HUES48 (cell line): Measurements from ENCODE around the gene CACNG4.

Source experiments
- H3K27ac ChIP-seq: one replicate; pipeline ENCODE4 v1.7.0; 2013; ENCODE audit warnings: low read depth, low read length, inconsistent platforms
- H3K27me3 ChIP-seq: 2 replicates; pipeline ENCODE4 v1.6.1; 2013; ENCODE audit warnings: mild to moderate bottlenecking, low read length; ENCODE audit not compliant: control insufficient read depth, insufficient read depth
- H3K36me3 ChIP-seq: 2 replicates; pipeline ENCODE4 v1.6.1; 2013; ENCODE audit warnings: low read length; ENCODE audit not compliant: control insufficient read depth, insufficient read depth
- H3K4me1 ChIP-seq: 2 replicates; pipeline ENCODE4 v1.6.1; 2013; ENCODE audit warnings: mild to moderate bottlenecking, low read length; ENCODE audit not compliant: control insufficient read depth, insufficient read depth
- H3K4me3 ChIP-seq: 2 replicates; pipeline ENCODE4 v1.5.1; 2013; ENCODE audit warnings: mild to moderate bottlenecking, low read depth, low read length
- H3K9ac ChIP-seq: 2 replicates; pipeline ENCODE4 v1.6.1; 2013; ENCODE audit warnings: mild to moderate bottlenecking, low read depth, low read length, moderate library complexity
- H3K9me3 ChIP-seq: 2 replicates; pipeline ENCODE4 v1.6.1; 2013; ENCODE audit warnings: low read length; ENCODE audit not compliant: control insufficient read depth, insufficient read depth

Gene CACNG4

DNA sequence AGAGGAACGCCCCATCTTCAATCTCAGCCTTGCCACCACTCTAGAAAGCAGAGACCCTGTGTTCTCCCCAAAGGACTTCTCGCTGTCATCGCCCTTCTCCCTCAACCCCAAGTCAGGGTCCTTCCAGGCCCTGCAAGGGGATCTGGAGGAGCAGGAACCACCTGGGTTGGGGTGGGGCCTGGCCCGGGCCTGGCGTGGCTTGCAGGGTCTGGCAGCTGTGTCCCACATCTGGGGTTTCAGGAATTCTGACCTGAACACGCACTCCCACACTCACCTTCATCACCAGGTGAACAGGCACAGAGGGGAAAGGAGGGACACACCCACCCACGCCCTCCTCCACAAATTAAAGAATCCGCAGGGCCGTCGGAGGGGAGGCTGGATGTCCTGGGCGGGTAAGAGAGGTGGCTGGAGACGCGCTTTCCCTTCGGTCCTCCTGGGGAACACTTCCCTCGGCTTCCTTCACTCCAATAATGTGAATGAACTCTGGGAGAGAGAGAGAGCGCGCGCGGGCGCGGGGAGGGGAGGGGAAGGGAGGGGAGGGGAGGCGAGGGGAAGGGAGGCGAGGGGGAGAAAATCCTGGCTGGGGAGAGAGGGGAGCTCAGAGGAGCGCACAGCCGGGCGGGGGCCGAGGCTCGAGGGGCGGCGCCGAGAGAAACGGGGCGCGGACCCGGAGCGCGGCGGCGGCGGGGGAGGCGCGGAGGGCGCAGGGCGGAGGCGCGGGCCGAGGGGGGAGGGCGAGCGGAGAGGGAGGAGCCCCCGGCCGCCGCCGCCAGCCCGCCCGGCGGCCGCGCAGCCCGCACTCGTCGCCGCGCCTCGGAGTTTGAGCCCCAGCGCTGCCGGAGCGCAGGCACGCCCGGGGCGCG is at the start of gene CACNG4:
CACNG4 (plus strand) TSS at position 799 of the 863 bp plus-strand sequence. CDS start 205 bp downstream, outside the sequence.
- peak within 1 kb of the TSS; percentile 75 for H3K4me3 ChIP-seq
- peaks cover 57% of the 10 kb centered on the region for H3K27me3 ChIP-seq
- H3K27ac ChIP-seq, result no peak within 1 kb of the TSS
- H3K4me1 ChIP-seq, result peaks cover 13% of the 10 kb centered on the region
- no peak within 1 kb of the TSS for H3K9ac ChIP-seq
- no peaks in the 10 kb centered on the region for H3K9me3 ChIP-seq
- H3K36me3 ChIP-seq, result no peaks in the 10 kb centered on the region

DNA sequence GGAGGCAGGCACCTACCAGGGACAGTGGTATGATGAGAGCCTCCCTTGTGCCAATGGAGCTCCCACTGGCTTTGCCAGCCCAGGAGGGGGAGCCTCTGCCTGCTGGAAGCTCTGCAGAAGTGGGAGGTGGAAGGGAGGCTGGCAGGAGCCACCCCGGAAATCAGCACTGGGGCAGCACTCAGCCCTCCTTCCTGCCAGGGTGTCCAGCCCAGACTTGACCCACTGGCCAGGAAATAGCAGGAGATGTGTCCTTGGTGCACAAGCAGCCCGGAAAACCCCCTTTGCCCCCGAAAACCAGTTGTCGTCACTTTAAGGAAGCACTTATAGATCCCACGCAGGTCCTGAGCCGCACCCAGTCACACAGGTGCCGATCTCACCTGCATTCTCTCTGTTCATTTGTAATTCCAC is 49.3 kb upstream of the CACNG4 start:
- no peaks in the 10 kb centered on the region for H3K9me3 ChIP-seq
- H3K27ac ChIP-seq, result no peak overlapping the region
- no peaks in the 10 kb centered on the region for H3K36me3 ChIP-seq
- H3K4me3 ChIP-seq, result no peak overlapping the region
- H3K27me3 ChIP-seq, result no peaks in the 10 kb centered on the region
- H3K9ac ChIP-seq, result no peak overlapping the region
- H3K4me1 ChIP-seq, result no peaks in the 10 kb centered on the region

DNA sequence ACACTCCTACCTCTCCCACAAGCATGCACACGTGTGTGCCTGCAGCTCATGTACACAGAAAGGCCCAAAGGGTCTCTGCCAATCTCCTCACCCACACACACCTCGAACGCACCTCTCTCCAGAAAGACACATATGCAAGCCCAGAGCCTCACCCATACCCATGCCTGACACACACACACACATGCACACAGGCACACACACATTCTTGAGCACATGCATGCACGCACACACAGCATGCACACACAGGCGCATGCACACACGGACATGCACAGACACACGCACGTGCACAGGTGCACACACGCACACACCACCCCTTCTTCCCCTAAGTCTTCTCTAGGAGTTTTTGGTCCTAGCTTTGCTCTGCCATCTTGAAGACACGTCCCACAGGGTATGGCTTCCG is 48.7 kb upstream of the CACNG4 start:
- Histone ChIP-seq H3K27me3 (no peaks in the 10 kb centered on the region), H3K36me3 (no peaks in the 10 kb centered on the region), H3K27ac (no peak overlapping the region), H3K9ac (no peak overlapping the region), H3K4me3 (no peak overlapping the region), H3K9me3 (no peaks in the 10 kb centered on the region), H3K4me1 (no peaks in the 10 kb centered on the region)

DNA sequence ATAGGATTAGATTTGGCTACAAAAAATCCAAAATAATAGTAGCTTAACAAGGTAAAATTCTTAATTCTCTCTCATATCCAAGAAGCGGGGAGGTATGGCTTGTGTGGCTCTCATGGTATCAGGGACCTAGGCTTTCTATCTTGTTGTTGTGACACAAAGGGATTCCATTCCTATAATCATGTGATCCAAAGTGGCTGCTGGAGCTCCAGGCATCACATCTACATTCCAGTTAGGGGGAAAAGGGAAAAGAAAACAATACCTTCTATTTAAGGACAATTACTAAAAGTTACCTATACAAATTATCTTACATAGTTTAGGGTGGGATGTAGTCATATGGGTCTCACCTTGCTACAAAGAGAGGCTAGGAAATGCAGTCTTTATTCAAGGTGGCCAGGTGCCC is 47.6 kb upstream of the CACNG4 start:
- no peaks in the 10 kb centered on the region for H3K27me3 ChIP-seq

DNA sequence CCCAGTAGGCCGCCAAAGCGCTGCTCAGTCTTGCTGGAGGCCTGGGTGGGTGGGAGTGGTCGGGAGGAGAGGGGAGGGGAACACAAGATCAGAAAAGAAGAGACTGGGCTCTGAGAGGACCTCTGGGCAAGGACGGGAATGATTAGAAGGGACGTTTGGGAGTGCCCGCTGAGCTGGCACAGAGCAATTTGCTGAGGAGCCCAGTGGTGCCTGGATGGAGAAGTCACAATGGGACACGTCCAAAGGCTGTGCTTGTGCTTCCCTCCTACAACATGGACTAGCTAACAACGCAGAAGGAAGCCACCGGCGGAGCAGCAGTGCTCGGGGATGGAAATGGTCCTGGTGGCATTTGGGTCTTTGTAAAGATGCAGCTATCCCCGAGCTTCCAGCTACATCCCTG is 45.6 kb upstream of the CACNG4 start:
- Histone ChIP-seq H3K27me3 (no peaks in the 10 kb centered on the region), H3K27ac (no peak overlapping the region), H3K4me3 (no peak overlapping the region), H3K9me3 (no peaks in the 10 kb centered on the region), H3K9ac (no peak overlapping the region), H3K36me3 (no peaks in the 10 kb centered on the region), H3K4me1 (peaks cover 2% of the 10 kb centered on the region; the same call in 1 of the 2 replicates)

More for the DNA sequence above, 47.6 kb upstream of the CACNG4 start:
- H3K9ac ChIP-seq, result no peak overlapping the region
- no peak overlapping the region for H3K27ac ChIP-seq
- no peaks in the 10 kb centered on the region for H3K9me3 ChIP-seq
- H3K36me3 ChIP-seq, result no peaks in the 10 kb centered on the region
- no peak overlapping the region for H3K4me3 ChIP-seq
- no peaks in the 10 kb centered on the region for H3K4me1 ChIP-seq

DNA sequence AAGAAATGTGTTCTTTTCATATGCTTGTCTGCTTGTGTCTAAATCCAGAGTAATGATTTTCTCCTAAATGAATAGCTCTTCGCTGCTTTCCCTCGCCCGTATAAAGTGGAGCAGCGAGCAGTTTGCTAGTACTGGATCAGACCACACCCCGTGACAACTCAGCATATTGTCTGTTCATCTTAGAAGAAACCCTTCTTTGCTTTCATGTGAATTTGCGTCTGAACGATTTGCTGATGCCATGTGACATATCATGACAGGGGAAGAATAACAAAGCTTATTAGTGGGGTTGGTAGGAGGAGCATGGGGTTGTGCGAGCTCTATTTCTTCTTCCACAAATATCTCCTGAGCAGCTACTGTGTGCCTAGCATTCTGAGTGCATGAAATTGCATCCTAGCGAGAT is 44.1 kb upstream of the CACNG4 start:
- H3K9ac ChIP-seq, result no peak overlapping the region
- peaks cover 3% of the 10 kb centered on the region; the same call in 1 of the 2 replicates for H3K4me1 ChIP-seq
- no peaks in the 10 kb centered on the region for H3K36me3 ChIP-seq
- no peak overlapping the region for H3K27ac ChIP-seq
- no peak overlapping the region for H3K4me3 ChIP-seq
- H3K27me3 ChIP-seq, result no peaks in the 10 kb centered on the region
- H3K9me3 ChIP-seq, result no peaks in the 10 kb centered on the region

DNA sequence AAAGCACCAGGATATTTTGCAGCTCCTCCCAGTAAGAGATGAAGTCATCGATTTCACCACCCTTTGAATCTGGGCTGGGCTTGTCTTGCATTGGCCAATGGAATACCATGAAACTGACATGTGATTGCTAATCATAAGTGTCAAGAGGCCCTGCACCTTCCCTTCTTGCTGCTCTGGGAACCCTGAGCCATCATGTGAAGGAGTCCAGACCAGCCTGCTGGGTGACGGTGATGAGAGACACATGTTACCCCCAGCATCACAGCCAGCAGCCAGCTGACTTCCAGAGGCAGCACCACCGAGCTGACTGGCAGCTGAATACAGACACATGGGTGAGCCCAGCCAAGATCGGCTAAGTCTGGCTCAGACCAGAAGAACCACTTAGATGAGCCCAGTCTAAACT is 43.6 kb upstream of the CACNG4 start:
- Histone ChIP-seq H3K36me3 (no peaks in the 10 kb centered on the region), H3K27ac (no peak overlapping the region), H3K4me1 (peaks cover 3% of the 10 kb centered on the region; the same call in 1 of the 2 replicates), H3K9me3 (no peaks in the 10 kb centered on the region), H3K4me3 (no peak overlapping the region), H3K9ac (no peak overlapping the region), H3K27me3 (no peaks in the 10 kb centered on the region)

DNA sequence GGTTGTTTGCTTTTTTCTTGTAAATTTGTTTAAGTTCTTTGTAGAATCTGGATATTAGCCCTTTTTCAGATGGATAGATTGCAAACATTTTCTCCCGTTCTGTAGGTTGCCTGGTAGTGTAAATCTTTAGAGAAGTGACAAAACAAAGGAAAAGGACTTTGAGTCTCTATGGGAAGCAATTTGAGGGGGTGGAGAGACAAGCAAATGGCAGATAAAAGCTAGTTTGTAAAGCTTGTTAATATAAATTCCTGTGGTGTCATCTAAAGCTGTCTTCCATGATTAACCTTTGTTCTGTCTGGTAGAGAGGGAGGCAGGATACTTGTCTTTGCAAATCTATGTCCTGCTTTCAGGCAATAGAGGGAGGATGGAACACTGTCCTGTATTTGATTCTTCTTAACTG is 40.6 kb upstream of the CACNG4 start:
- Histone ChIP-seq H3K4me1 (peaks cover 3% of the 10 kb centered on the region; the same call in 1 of the 2 replicates), H3K36me3 (no peaks in the 10 kb centered on the region), H3K9ac (no peak overlapping the region), H3K4me3 (no peak overlapping the region), H3K27me3 (no peaks in the 10 kb centered on the region), H3K27ac (no peak overlapping the region), H3K9me3 (no peaks in the 10 kb centered on the region)

DNA sequence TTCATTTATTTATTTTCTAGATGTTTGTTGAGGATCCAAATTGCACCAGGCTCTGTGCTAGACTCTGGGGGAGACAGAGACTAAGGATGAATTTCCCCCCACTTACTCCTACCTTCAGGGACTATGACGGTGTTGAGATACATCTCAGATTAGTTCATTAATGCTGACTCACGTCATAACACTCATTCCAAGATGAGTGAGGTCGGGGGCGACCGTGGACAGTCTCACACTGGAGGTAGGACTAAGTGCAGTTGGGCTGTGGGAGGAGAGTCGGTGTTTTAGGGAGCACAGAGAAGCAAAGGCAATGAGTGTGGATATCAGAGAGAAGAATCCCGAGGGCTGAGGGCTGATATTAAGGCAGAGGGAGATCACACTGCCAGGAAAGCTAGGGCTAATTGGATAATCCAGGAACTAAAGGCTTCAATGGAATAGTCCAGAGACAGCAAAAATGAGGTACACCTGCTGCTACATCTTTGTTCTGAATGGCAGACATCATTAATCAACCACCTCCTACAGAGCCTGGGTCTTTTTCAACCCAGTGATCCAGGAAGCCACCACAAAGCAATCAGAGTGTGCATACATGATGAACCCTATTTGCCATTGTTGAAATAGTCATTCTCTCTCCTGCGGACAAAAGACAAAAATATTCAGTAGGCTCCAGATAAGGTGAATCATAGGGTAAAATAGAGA is 38.6 kb upstream of the CACNG4 start:
- Histone ChIP-seq H3K27me3 (no peaks in the 10 kb centered on the region), H3K9ac (no peak overlapping the region), H3K4me3 (no peak overlapping the region), H3K36me3 (no peaks in the 10 kb centered on the region), H3K27ac (no peak overlapping the region), H3K9me3 (no peaks in the 10 kb centered on the region), H3K4me1 (peaks cover 3% of the 10 kb centered on the region; the same call in 1 of the 2 replicates)

DNA sequence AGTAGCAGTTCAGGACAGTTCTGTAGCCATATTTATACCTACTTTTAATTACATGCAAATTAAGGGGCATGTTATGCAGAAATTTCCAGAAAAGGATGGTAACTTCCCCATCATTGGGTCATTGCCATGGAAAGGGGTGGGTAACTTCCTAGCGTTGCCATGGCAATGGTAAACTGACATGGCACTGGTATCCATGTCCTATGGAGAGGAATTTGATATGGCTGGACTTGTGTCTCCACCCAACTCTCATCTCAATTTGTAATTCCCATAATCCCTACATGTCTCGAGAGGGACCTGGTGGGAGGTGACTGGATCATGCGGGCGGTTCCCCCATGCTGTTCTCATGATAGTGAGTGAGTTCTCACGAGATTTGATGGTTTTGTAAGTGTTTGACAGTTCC is 35.6 kb upstream of the CACNG4 start:
- Histone ChIP-seq H3K9ac (no peak overlapping the region), H3K27me3 (no peaks in the 10 kb centered on the region), H3K4me3 (no peak overlapping the region), H3K9me3 (no peaks in the 10 kb centered on the region), H3K27ac (no peak overlapping the region), H3K36me3 (no peaks in the 10 kb centered on the region), H3K4me1 (no peaks in the 10 kb centered on the region)

DNA sequence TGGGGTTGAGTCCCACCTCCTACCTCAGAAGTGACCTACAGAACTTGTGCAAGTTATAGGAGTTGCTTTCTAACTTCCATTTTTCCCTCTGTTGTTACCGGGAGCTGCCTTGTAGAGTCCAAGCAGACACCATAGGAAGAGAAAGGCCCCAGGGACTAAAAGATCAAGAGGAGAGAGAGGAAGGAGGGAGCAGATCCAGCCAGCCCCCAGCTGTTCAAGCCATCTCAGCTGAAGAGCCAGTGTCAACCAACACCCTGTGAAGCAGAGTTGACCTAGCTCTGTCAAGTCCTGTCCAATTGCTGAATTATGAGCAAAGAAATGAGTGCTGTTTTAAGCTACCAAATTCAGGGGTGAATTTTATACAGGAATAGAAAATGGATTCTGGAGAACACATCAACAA is 34.9 kb upstream of the CACNG4 start:
- H3K36me3 ChIP-seq, result no peaks in the 10 kb centered on the region
- H3K9ac ChIP-seq, result no peak overlapping the region
- H3K9me3 ChIP-seq, result no peaks in the 10 kb centered on the region
- no peak overlapping the region for H3K4me3 ChIP-seq
- no peaks in the 10 kb centered on the region for H3K27me3 ChIP-seq
- H3K27ac ChIP-seq, result no peak overlapping the region
- no peaks in the 10 kb centered on the region for H3K4me1 ChIP-seq
